ENCODE results near the gene KCNH1.

Gene KCNH1

DNA sequence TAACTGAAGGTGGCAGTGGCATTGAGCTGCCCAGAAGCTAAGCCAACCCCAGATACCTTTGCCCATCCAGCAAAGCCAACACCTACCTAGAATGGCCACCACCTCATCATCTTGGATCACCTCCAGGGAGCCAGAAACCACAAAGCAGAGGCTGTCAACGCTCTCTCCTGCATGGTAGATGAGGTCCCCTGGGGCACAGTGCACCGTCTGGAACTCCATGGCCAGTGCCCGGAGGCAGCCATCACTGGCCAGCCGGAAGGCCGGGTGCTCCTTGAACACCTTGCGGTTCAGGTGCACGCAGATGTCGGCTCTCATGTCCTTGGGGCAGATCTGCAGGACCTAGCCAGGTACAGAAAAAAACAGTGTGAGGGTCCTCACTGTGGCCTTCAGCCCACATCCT, 336.5 kb downstream of the KCNH1 start:
- DNase-seq (ENCODE audit: low read depth): no peak

DNA sequence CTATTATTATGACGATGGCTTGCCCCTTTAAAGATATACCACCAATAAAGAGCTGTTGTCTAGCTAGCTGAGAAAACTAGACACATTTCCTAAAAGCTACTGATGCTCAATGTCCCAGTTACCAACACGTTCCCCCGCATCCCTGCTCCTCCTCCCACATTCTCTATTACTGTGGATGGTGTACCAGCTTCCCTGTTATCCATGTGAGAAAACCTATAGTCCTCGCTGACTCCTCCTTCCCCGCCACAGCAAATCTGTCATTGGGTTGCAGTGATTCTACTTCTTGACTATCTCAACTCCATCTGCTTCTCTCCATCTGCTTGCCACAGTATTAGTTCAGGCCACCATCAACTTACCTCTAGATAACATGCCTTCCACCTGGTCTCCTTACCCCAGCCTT, 337.5 kb downstream of the KCNH1 start:
- DNase-seq (ENCODE audit: low read depth): no peak

DNA sequence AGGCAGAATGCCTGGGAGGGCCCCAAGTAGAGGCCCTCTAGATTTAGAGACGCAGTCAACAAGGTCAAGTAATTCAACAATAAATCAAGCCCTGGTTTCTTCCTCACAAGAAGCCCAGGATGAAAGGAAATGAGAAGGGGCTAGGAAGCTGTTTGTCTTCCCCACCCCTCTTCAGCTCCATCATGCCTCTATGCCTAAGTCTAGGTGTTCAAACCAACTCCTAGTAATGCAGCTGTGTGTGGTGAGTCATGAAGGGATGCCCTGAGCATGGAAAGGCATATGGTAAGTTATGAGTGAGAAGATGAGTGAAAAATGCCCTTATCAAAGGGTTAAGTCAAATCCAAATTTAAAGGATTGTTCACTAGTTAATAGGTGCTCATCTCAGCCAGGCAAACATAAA, 339.5 kb downstream of the KCNH1 start:
- no peak for DNase-seq (ENCODE audit: low read depth)

DNA sequence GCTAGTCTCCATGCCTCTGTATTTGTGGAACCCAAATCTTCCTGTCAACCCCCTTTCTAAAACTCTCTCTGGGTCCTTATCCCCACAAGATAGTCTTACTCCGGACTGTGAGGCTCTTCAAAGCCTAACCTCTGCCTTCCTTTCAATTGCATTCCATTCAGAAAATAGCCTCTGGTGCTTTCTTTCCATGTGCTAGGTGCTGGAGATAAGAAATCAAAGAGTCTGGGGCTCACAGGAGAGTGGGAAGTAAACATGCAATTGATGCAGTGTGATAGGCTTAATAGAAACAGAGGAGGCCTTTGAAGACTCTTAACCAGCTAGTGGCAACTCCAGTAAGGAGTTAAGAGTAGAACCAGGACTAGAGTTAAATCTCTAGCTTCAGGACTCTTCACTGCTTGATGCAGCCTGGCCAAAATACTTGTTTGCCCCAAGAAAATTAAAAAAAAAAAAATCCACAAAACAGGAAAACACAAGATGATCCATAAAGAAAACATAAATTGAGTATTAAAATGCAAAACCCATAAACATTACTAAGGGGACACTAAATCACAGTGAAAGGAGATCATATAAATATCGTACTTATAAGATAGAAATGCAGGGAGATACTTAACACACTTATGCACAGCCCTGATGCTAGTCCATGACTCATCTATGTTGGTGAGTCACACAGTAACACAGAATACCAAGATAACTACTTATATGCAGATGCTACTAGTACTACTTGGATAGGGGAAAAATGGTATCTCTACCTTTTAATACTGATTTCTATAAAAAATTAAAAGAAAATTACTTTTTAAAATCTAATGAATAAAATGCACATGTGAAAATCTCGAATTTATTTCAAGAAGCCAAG, 341.5 kb downstream of the KCNH1 start:
- no peak for DNase-seq (ENCODE audit: low read depth)

- DNase-seq (ENCODE audit: low read depth): no peak
Measured at GRCh38 chr1:210790196-210790595, 343.8 kb downstream of the KCNH1 start.

DNA sequence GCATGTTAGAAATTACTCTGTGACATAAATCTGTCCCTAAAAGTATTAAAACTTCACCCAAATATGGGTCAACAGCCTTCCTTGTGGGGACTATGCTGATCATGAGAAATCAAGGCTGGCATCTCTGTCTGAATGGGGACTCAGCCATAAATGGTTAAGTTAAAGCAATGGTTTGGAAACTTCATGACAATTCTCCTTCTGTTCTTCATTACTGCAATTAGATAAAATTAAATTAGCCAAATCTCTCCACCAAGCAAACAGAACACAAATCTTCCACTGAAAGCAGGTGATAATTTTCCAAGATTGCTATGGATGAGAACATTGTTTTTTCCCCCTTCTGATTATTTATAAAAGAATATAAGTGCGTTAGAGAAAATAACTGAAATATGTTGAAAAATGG, 346.1 kb downstream of the KCNH1 start:
- DNase-seq (ENCODE audit: low read depth): no peak

DNA sequence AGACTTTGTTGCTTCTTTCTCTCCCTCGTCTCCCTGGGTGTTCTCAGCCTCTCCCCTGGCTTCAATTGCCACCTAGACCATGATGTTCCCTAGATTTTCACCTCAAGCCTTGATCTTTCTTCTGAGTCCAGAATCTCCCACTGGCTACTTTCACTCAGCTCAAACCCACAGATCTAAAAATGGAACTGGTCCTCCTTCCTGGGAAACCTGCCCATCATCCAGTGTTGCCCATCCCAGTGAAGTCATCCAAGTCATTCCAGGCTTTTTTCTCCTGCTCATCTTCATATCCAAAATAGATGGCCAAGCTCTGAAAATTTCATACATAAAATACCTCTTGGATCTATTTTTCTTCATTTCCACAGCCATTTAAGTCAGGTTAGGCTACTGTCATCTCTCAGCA, 347.4 kb downstream of the KCNH1 start:
- no peak for DNase-seq (ENCODE audit: low read depth)

GRCh38 chr1:210783925-210784324, 350.0 kb downstream of the KCNH1 start:
- DNase-seq (ENCODE audit: low read depth): no peak

DNA sequence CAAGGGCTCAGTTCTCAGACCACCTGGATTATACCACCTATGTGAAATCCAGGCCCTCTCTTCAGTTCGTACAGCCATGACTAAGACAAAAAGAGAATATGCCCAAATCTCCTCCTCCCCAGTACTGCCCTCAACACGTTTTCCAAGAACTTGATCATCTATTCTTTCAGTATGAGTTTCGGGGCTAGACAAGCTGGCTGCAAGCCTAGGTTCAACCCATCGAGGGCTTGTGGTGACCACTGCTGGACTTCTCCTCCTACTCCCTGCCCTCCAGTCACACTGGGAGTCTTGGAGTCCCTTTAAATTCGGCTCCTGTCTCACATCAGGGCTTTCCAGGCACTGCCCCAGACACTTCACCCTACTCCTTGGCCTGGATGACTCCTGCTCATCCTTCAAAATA, 352.3 kb downstream of the KCNH1 start:
- no peak for DNase-seq (ENCODE audit: low read depth)

DNA sequence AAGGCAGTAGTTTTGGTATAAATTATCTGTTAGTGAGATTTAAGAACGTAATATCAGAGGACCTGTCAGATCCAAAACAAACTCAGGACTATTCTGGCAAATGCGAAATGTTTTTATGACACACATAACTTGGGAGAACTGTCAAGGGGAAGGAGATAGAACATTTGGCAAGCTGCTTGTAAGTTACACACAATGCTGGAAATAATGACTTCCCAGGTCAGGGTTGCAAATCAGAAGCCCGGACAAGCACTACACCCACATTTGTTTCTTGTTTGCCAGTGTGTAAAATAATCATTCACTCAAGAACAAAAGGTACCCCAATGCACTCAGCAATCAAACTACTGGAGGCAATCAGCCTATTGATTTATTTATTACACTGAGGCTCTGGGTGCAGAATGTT, 354.7 kb downstream of the KCNH1 start:
- no peak for DNase-seq (ENCODE audit: low read depth)

GRCh38 chr1:210777914-210778313, 356.0 kb downstream of the KCNH1 start:
- DNase-seq (ENCODE audit: low read depth): no peak

DNA sequence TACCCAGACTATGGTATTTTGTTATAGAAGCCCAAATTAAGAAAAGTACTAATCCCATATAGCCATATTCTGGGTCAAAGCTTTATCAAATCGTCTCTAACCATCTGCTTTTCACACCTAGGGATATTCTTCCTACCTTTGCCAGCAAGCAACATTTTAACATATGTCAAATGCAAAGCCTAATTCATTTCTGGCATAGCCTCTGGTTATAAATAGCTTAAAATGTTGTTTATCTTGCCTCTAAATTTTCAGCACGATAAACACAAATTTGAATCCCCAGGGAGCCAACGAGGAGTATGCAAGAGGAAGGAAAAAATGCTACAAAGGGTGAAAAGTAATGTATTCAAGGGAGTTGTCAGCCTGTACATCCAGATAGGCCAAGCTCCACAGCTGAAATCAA, 357.2 kb downstream of the KCNH1 start:
- no peak for DNase-seq (ENCODE audit: low read depth)

DNA sequence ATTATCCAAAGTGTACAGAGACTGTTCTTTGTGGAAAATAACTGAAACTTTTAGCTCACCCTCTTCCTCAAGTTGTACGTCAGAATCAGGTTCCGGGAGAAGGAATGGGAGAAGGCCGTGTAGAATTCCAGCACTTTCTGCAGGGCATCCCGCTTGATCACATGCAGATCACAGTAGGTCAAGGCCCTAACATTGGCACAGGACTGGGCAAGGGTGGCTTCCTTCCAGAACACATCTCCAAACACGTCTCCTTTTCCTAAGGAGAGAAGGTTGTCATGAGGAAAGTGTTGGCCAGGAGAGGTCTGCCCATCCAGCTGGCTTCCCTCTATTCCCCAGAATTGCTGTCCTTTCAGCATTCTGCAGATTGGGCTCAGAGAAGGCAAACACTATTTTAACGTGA, 358.7 kb downstream of the KCNH1 start:
- DNase-seq (ENCODE audit: low read depth): no peak

GRCh38 chr1:210773450-210773849, 360.5 kb downstream of the KCNH1 start:
- DNase-seq (ENCODE audit: low read depth): no peak

DNA sequence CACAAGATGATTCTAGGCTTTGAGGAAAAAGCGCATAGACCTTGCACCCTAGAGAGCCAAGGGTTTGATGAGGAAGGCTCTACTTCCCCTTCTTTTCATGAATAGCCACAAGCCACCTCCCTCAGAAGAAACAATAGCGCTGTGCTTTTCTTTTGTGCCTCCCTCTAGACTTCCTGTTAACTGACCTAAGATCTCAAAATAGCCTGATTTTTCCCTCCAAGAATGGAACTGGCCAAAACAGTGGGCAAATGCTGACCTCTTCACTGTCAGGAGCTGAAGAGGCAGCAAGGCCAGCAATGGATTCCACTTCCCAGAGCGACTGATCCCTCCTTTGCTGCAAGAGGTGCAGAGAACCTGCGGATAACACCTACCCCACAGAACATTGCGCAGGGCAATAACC, 362.8 kb downstream of the KCNH1 start:
- no peak for DNase-seq (ENCODE audit: low read depth)

- DNase-seq (ENCODE audit: low read depth): no peak
Measured at GRCh38 chr1:210770396-210770984, 363.5 kb downstream of the KCNH1 start.

GRCh38 chr1:210769473-210769872, 364.5 kb downstream of the KCNH1 start:
- no peak for DNase-seq (ENCODE audit: low read depth)

DNA sequence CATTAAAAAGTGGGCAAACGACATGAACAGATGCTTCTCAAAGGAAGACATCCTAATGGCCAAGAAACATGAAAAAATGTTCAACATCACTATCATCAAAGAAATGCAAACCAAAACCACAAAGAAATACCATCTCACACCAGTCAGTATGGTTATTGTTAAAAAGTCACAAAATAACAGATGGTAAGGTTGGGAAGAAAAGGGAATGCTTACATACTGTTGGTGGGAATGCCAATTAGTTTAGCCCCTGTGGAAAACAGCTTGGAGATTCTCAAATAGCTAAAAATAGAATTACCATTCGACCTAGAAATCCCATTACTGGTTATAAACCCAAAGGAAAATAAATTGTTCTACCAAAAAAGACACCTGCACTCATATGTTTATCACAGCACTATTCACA, 369.4 kb downstream of the KCNH1 start:
- DNase-seq (ENCODE audit: low read depth): no peak

GRCh38 chr1:210758761-210759160, 375.2 kb downstream of the KCNH1 start:
- DNase-seq (ENCODE audit: low read depth): no peak

DNA sequence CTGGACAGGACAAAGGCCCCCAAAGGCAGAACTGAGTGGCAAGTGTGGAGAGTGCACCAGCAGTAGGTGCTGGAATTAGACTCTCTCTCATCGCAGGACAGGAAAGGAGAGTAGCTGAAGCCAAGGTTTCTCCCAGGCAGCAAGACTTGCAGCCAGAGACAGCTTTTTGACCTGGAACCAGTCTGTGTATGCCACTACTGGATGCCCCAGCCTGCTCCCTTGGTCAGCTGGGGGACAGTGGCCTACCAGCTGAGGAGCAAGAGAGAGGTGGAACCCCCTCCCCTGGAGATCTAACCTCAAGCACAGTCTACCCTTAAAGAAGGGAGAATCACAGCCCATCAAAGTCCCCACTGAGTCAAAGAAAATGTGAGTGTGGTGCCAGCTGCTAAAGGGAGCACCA, 375.7 kb downstream of the KCNH1 start:
- no peak for DNase-seq (ENCODE audit: low read depth)

DNA sequence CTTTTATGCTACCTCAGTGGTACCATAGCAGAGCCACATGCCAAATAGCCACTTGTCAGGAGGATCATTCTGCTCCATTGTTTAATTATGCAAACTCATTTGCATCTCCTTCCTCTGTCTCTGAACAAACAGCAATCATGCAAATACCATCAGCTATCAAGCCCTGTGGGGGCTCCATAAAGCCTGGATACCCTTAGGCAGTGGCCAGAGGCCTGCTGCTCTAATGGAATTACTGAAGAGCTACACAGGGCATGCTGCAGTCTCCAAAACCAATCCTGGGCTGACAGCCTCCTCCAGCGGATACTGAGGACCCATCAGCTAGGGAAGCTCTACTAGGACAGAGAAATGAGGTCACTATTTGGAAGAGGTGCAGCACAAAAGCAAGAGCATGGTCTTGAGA, 376.3 kb downstream of the KCNH1 start:
- DNase-seq (ENCODE audit: low read depth): no peak

GRCh38 chr1:210755991-210756659, 377.8 kb downstream of the KCNH1 start:
- no peak for DNase-seq (ENCODE audit: low read depth)

- no peak for DNase-seq (ENCODE audit: low read depth)
Measured at GRCh38 chr1:210754878-210755665, 378.9 kb downstream of the KCNH1 start.
